K562 (cell line): Measurements from ENCODE around the gene ITPRID2. TPM values are rescaled to one million over a fixed set of nuclear protein-coding genes. Genes with fewer than 3 reads are reported as not detected.

Experiments used
- ATAC-seq: fragments of 200-7000 bp; cut with Tn5 transposase; 3 replicates; pipeline ENCODE4 v1.9.1; 2020; ENCODE audit warnings: moderate library complexity
- BruUV-seq: library from RNA; stranded (reverse); fragments of 400-500 nt; replicated peaks from 2 replicates; lab custom pipeline; 2021; lab: Mats Ljungman, UMichigan
- CTCF ChIA-PET: fragments of 300-600 bp; formaldehyde crosslinking; extraction: SDS; loops from one replicate; lab custom pipeline; 2021; ENCODE audit warnings: low intra/inter-chr PET ratio; lab: Yijun Ruan, JAX
- POLR2A ChIA-PET: fragments of 300-600, 350-650 bp; sonication (Branson Sonifier 250); formaldehyde crosslinking; extraction: SDS; loops from one replicate; lab custom pipeline; 2021; ENCODE audit warnings: antibody characterized with exemption, inconsistent platforms; lab: Yijun Ruan, JAX
- DNase-seq, 4 experiments: peaks; one replicate each; pipeline versions ENCODE4 v3.0.0 to v3.0.0-alpha.2; 2011 to 2018; ENCODE audit warnings: low spot score in 3 of 4, mixed read lengths in 3 of 4; ENCODE audit errors: extremely low read depth in 1 of 4
- FAIRE-seq: peaks from 2 replicates; lab custom pipeline; 2011; peaks lifted over from hg19 to GRCh38; lab: Jason Lieb, UNC
- H2AFZ ChIP-seq: 2 replicates; pipeline ENCODE4 v1.6.0; 2011; ENCODE audit warnings: low read depth, low read length, control low read depth, inconsistent platforms
- H3K27ac ChIP-seq: fragments of 200-600 bp; 3 replicates; pipeline ENCODE4 v1.8.0; 2011; ENCODE audit warnings: low read depth, mild to moderate bottlenecking, control low read depth, inconsistent platforms, low read length, moderate library complexity, mixed read lengths; ENCODE audit errors: extremely low read depth
- H3K27me3 ChIP-seq, 2 experiments: fragments of 300-600 bp in 1 of 2; 2 replicates in 1 of 2; 3 replicates in 1 of 2; pipeline versions ENCODE4 v1.6.0 to v1.8.0; 2011; ENCODE audit warnings: inconsistent platforms in 2 of 2, low read length in 2 of 2, mild to moderate bottlenecking in 1 of 2, mixed read lengths in 1 of 2, moderate library complexity in 1 of 2; ENCODE audit not compliant: control insufficient read depth in 2 of 2, insufficient read depth in 2 of 2
- H3K36me3 ChIP-seq: fragments of 300-600 bp; 3 replicates; pipeline ENCODE4 v1.8.0; 2011; ENCODE audit warnings: mild to moderate bottlenecking, low read length, inconsistent platforms; ENCODE audit not compliant: control insufficient read depth, insufficient read depth
- H3K4me1 ChIP-seq, 2 experiments: fragments of 200-600 bp in 1 of 2; replicated peaks in 1 of 2; 2 replicates in 1 of 2; 3 replicates in 1 of 2; pipeline versions ENCODE4 v1.5.1 to v1.8.0; 2011; ENCODE audit warnings: inconsistent platforms in 2 of 2, low read length in 2 of 2, mild to moderate bottlenecking in 1 of 2, mixed read lengths in 1 of 2, moderate library complexity in 1 of 2; ENCODE audit not compliant: control insufficient read depth in 2 of 2, insufficient read depth in 2 of 2
- H3K4me2 ChIP-seq: 2 replicates; pipeline ENCODE4 v1.6.1; 2011; ENCODE audit warnings: low read length, control low read depth, inconsistent platforms, mixed read lengths; ENCODE audit not compliant: insufficient read depth
- H3K4me3 ChIP-seq: fragments of 200-600 bp; sonication (generic), shearing (Covaris generic); 2 replicates; pipeline ENCODE4 v1.5.1; 2016; ENCODE audit warnings: control low read depth, inconsistent platforms
- H3K79me2 ChIP-seq: fragments of 200-600 bp; 3 replicates; pipeline ENCODE4 v1.8.0; 2011; ENCODE audit warnings: low read length, inconsistent platforms; ENCODE audit not compliant: control insufficient read depth, insufficient read depth
- H3K9ac ChIP-seq, 2 experiments: 2 replicates each; pipeline versions ENCODE4 v1.6.0 to v1.6.1; 2011; ENCODE audit warnings: low read depth in 2 of 2, low read length in 2 of 2, control low read depth in 1 of 2, inconsistent platforms in 1 of 2, mild to moderate bottlenecking in 1 of 2, mixed read lengths in 1 of 2; ENCODE audit not compliant: insufficient read depth in 1 of 2
- H3K9me1 ChIP-seq: one replicate; pipeline ENCODE4 v1.6.0; 2011; ENCODE audit warnings: inconsistent platforms, mild to moderate bottlenecking, low read length, moderate library complexity; ENCODE audit not compliant: control insufficient read depth, insufficient read depth
- H3K9me3 ChIP-seq: replicated peaks from 2 replicates; pipeline ENCODE4 v1.5.1; 2011; ENCODE audit warnings: low read depth, low read length, inconsistent platforms; ENCODE audit not compliant: control insufficient read depth, insufficient read depth
- H4K20me1 ChIP-seq: replicated peaks from 2 replicates; pipeline ENCODE4 v1.6.1; 2011; ENCODE audit warnings: low read length, inconsistent platforms, mixed read lengths; ENCODE audit not compliant: control insufficient read depth, insufficient read depth
- ELK3 ChIP-seq: fragments of 450-650 bp; formaldehyde crosslinking; IDR thresholded peaks from 2 replicates; pipeline ENCODE4 v1.4.0; 2020; ENCODE audit warnings: mild to moderate bottlenecking
- ETS2 ChIP-seq: IDR thresholded peaks from 2 replicates; pipeline ENCODE4 v1.6.1; 2016; ENCODE audit warnings: borderline replicate concordance, missing genetic modification characterization, mild to moderate bottlenecking, moderate library complexity, missing compliant biosample characterization; ENCODE audit not compliant: poor library complexity, severe bottlenecking
- HDAC6 ChIP-seq: IDR thresholded peaks from 2 replicates; pipeline ENCODE4 v1.6.1; 2012; ENCODE audit warnings: low read depth, mild to moderate bottlenecking, control low read depth, inconsistent platforms, low read length, moderate library complexity
- HLTF ChIP-seq: fragments of 450-650 bp; IDR thresholded peaks from 2 replicates; pipeline ENCODE4 v1.6.1; 2016
- ILF3 ChIP-seq: fragments of 450-650 bp; IDR thresholded peaks from 2 replicates; pipeline ENCODE4 v1.6.1; 2018; ENCODE audit warnings: antibody characterized with exemption, mild to moderate bottlenecking, moderate library complexity, borderline replicate concordance
- MEF2A ChIP-seq: IDR thresholded peaks from 2 replicates; pipeline ENCODE4 v1.6.1; 2011; ENCODE audit warnings: low read depth, mild to moderate bottlenecking, low read length, moderate library complexity; ENCODE audit not compliant: control insufficient read depth
- NBN ChIP-seq: fragments of 450-650 bp; IDR thresholded peaks from 2 replicates; pipeline ENCODE4 v1.6.1; 2016; ENCODE audit warnings: low read depth, mild to moderate bottlenecking
- PML ChIP-seq: IDR thresholded peaks from 2 replicates; pipeline ENCODE4 v1.6.1; 2012; ENCODE audit warnings: low read length, inconsistent platforms
- PTRF ChIP-seq: fragments of 450-650 bp; IDR thresholded peaks from 2 replicates; pipeline ENCODE4 v1.6.1; 2016; ENCODE audit warnings: mild to moderate bottlenecking, missing genetic modification characterization, missing compliant biosample characterization
- RBM14 ChIP-seq: fragments of 200-400 bp; formaldehyde crosslinking; IDR thresholded peaks from 2 replicates; pipeline ENCODE4 v1.6.1; 2018; ENCODE audit warnings: low read depth, mild to moderate bottlenecking, low read length, moderate library complexity, borderline replicate concordance; ENCODE audit not compliant: insufficient read depth
- TSC22D4 ChIP-seq: fragments of 450-650 bp; IDR thresholded peaks from 2 replicates; pipeline ENCODE4 v1.6.1; 2016; ENCODE audit warnings: missing genetic modification characterization, missing biosample characterization, control low read depth
- ZBED1 ChIP-seq: IDR thresholded peaks from 2 replicates; pipeline ENCODE4 v1.6.1; 2014
- ZNF121 ChIP-seq: sonication (generic); formaldehyde crosslinking; conservative IDR thresholded peaks from 2 replicates; pipeline ENCODE4 v1.8.0; 2022; ENCODE audit warnings: missing genetic modification reagents
- ZNF695 ChIP-seq: fragments of 450-650 bp; formaldehyde crosslinking; IDR thresholded peaks from 2 replicates; pipeline ENCODE4 v1.4.0; 2020; ENCODE audit warnings: mild to moderate bottlenecking, moderate library complexity
- ZNF699 ChIP-seq: fragments of 250-450 bp; sonication (Bioruptor Pico); IDR thresholded peaks from 2 replicates; pipeline ENCODE4 v1.8.0; 2021; ENCODE audit warnings: mild to moderate bottlenecking, moderate library complexity; ENCODE audit not compliant: insufficient replicate concordance
- ZNF717 ChIP-seq: fragments of 250-450 bp; sonication (Bioruptor Pico); IDR thresholded peaks from 2 replicates; pipeline ENCODE4 v1.5.0; 2021
- ZSCAN32 ChIP-seq: fragments of 450-650 bp; formaldehyde crosslinking; IDR thresholded peaks from 2 replicates; pipeline ENCODE4 v1.4.0; 2020; ENCODE audit warnings: mild to moderate bottlenecking, moderate library complexity
- WGBS: fragments of 100-300 bp; shearing (Covaris generic); methylation state at CpG from one replicate; pipeline ENCODE4 v1.1.6; 2016; ENCODE audit warnings: low coverage, mixed read lengths; ENCODE audit not compliant: insufficient coverage; ENCODE audit errors: missing lambda C conversion rate; 5-methylcytosine and 5-hydroxymethylcytosine counted together
- in situ Hi-C: fragments of 300-500 bp; cut with MboI; formaldehyde crosslinking; loops from 4 replicates; pipeline ENCODE4 v1.15.0; 2018; ENCODE audit warnings: inconsistent platforms, mixed read lengths
- intact Hi-C: fragments of 100-400 bp; cut with micrococcal nuclease; formaldehyde crosslinking; loops from 2 replicates; pipeline ENCODE4 v1.14.2; 2022
- polyA plus RNA-seq, 8 experiments: library from polyadenylated mRNA; depleted of rRNA in 4 of 8; stranded (reverse) in 5 of 8; unstranded in 3 of 8; fragments of >200 nt; fragmentation: Nextera tagmentation in 2 of 8; fragmentation: Illumina TruSeq in 1 of 8; extraction: Ambion mirVana in 2 of 8; extraction: Trizol in 1 of 8; gene quantifications; 2 replicates each; pipeline versions ENCODE4 v1.2.1 to v1.2.3, GENCODE V29; 2011 to 2014; ENCODE audit warnings: inconsistent platforms in 1 of 8, missing spikeins in 1 of 8
- total RNA-seq, 7 experiments: library from RNA; depleted of rRNA in 6 of 7; stranded (reverse); fragments of >200 nt in 6 of 7; fragmentation: Illumina TruSeq in 2 of 7; extraction: Trizol in 2 of 7; gene quantifications; 2 replicates each; pipeline versions ENCODE4 v1.2.1 to v1.2.3, GENCODE V29; 2011 to 2021; ENCODE audit warnings: low replicate concordance in 1 of 7
- TF ChIP-seq, protein P1 (sequence below): IDR thresholded peaks from 2 replicates; pipeline ENCODE4 v1.6.1; 2014; ENCODE audit warnings: antibody characterized with exemption
- TF ChIP-seq, protein P2 (sequence below): sonication (generic); formaldehyde crosslinking; IDR thresholded peaks from 2 replicates; pipeline ENCODE4 v1.8.0; 2022; ENCODE audit warnings: missing genetic modification reagents, mild to moderate bottlenecking, borderline replicate concordance

The ITPRID2 gene
- total and polyA plus RNA-seq, 9 of the 15 experiments (the other 6 are each of a cell fraction or from before 2014, with no cell fraction given): 18.5 to 77.8 (median 52.0) TPM

- Histone ChIP-seq H3K4me3 (no peak overlapping the region), H3K9me3 (no peaks in the 10 kb centered on the region), H3K9me1 (no peaks in the 10 kb centered on the region), H4K20me1 (no peaks in the 10 kb centered on the region), H3K9ac (no peak overlapping the region), H3K4me1 (peaks cover 2 to 4% of the 10 kb centered on the region in 2 experiments; a peak in 1 of 5 replicates), H3K79me2 (peaks cover 2% of the 10 kb centered on the region; the same call in 2 of the 3 replicates), H3K27ac (no peak overlapping the region), H3K36me3 (no peaks in the 10 kb centered on the region), H2AFZ (no peak overlapping the region), H3K4me2 (no peak overlapping the region), H3K27me3 (no peaks in the 10 kb centered on the region)
- ChIA-PET POLR2A (interaction anchor here (1.5 kb wide), 1 partner anchor 10 kb away, joined by 9 read pairs; no protein-coding TSS in a partner anchor), CTCF (no interaction called here)
- FAIRE-seq: no peak
- no peak for DNase-seq
- 4% methylated on average over 2 of the region's 2 CpGs for WGBS
- BruUV-seq: no TSS peak
- ATAC-seq: no peak
- in situ Hi-C loops: no loop called here
- intact Hi-C loops: no loop called here
- no peak for TF ChIP-seq ZNF121 (CRISPR knock-in tag)
- no peak for TF ChIP-seq ZNF717 (CRISPR knock-in tag)
- no peak for TF ChIP-seq ELK3 (CRISPR knock-in tag)
- no peak for TF ChIP-seq HDAC6
- TF ChIP-seq, protein P1, sequence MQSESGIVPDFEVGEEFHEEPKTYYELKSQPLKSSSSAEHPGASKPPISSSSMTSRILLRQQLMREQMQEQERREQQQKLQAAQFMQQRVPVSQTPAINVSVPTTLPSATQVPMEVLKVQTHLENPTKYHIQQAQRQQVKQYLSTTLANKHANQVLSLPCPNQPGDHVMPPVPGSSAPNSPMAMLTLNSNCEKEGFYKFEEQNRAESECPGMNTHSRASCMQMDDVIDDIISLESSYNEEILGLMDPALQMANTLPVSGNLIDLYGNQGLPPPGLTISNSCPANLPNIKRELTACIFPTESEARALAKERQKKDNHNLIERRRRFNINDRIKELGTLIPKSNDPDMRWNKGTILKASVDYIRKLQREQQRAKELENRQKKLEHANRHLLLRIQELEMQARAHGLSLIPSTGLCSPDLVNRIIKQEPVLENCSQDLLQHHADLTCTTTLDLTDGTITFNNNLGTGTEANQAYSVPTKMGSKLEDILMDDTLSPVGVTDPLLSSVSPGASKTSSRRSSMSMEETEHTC: no peak
- no peak for TF ChIP-seq TSC22D4 (tag)
- TF ChIP-seq, protein P2, sequence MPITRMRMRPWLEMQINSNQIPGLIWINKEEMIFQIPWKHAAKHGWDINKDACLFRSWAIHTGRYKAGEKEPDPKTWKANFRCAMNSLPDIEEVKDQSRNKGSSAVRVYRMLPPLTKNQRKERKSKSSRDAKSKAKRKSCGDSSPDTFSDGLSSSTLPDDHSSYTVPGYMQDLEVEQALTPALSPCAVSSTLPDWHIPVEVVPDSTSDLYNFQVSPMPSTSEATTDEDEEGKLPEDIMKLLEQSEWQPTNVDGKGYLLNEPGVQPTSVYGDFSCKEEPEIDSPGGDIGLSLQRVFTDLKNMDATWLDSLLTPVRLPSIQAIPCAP (CRISPR knock-in tag): no peak
- no peak for TF ChIP-seq HLTF
- TF ChIP-seq PML: no peak
- TF ChIP-seq PTRF (tag): no peak
- no peak for TF ChIP-seq NBN
- TF ChIP-seq ZBED1: no peak
- no peak for TF ChIP-seq ETS2 (tag)
- no peak for TF ChIP-seq RBM14
- TF ChIP-seq ZNF699 (CRISPR knock-in tag): no peak
- TF ChIP-seq ZNF695 (CRISPR knock-in tag): no peak
- no peak for TF ChIP-seq ZSCAN32 (CRISPR knock-in tag)
- TF ChIP-seq ILF3: no peak
- TF ChIP-seq MEF2A: no peak
Observed at GRCh38 chr2:181887045-181887444, 4.5 kb upstream of the ITPRID2 start.
